WI38 (cell line): Measurements from ENCODE around the gene DHX34.

ENCODE experiments used
- H3K4me3 ChIP-seq: 2 replicates; pipeline ENCODE4 v1.5.1; 2011; ENCODE audit warnings: low read depth, mild to moderate bottlenecking, control low read depth, low read length
- CTCF ChIP-seq: IDR thresholded peaks from 2 replicates; pipeline ENCODE4 v1.5.1; 2012; ENCODE audit warnings: low read depth, mild to moderate bottlenecking, control low read depth, low read length

The DHX34 gene

GRCh38 chr19:47389150-47389556 lies 40.0 kb downstream of the DHX34 start:
- no peak for TF ChIP-seq CTCF

GRCh38 chr19:47390533-47391488 lies 41.7 kb downstream of the DHX34 start:
- no peak overlapping the region for H3K4me3 ChIP-seq
- TF ChIP-seq CTCF = no peak

More at GRCh38 chr19:47389150-47389556, 40.0 kb downstream of the DHX34 start:
- no peak overlapping the region for H3K4me3 ChIP-seq

- H3K4me3 ChIP-seq = no peak overlapping the region
- peak; percentile 91 for TF ChIP-seq CTCF
Observed at GRCh38 chr19:47391510-47392223, 42.6 kb downstream of the DHX34 start.

- no peak overlapping the region for H3K4me3 ChIP-seq
- TF ChIP-seq CTCF = no peak
Observed at GRCh38 chr19:47398707-47399597, 49.8 kb downstream of the DHX34 start.

GRCh38 chr19:47402504-47402903 lies 53.4 kb downstream of the DHX34 start:
- H3K4me3 ChIP-seq = no peak overlapping the region
- TF ChIP-seq CTCF = no peak

GRCh38 chr19:47404334-47405196 lies 55.5 kb downstream of the DHX34 start:
- no peak overlapping the region for H3K4me3 ChIP-seq
- TF ChIP-seq CTCF = no peak
